Hematopoietic multipotent progenitor cell treated with erythropoietin and hydrocortisone succinate and interleukin-3 and kit ligand, for 8 days (in vitro differentiated cells): ENCODE data around the gene RNF43.

Experiments
- DNase-seq: peaks from one replicate; pipeline ENCODE4 v3.0.0-alpha.2; 2015

Gene RNF43

GRCh38 chr17:58417300-58418092, at the start of gene RNF43:
TSS of gene RNF43 (minus strand) at chr17:58417534. CDS start at chr17:58415577, 1,957 bp downstream.
- DNase-seq, result peak; percentile 92

GRCh38 chr17:58455491-58455890, 38.2 kb upstream of the RNF43 start:
- no peak for DNase-seq

- DNase-seq, result no peak
Measured at GRCh38 chr17:58452738-58453137, 35.4 kb upstream of the RNF43 start.

GRCh38 chr17:58447039-58447975, 30.0 kb upstream of the RNF43 start:
- peak; percentile 92 for DNase-seq

- no peak for DNase-seq
Measured at GRCh38 chr17:58446086-58446485, 28.8 kb upstream of the RNF43 start.

GRCh38 chr17:58436805-58437239, 19.5 kb upstream of the RNF43 start:
- peak; percentile 92 for DNase-seq

GRCh38 chr17:58436245-58436644, 18.9 kb upstream of the RNF43 start:
- DNase-seq, result no peak

GRCh38 chr17:58432806-58433573, 15.7 kb upstream of the RNF43 start:
- peak; percentile 28 for DNase-seq

- DNase-seq, result no peak
Measured at GRCh38 chr17:58427807-58428206, 10.5 kb upstream of the RNF43 start.

- no peak for DNase-seq
Measured at GRCh38 chr17:58421711-58422110, 4.4 kb upstream of the RNF43 start.

- DNase-seq, result no peak
Measured at GRCh38 chr17:58420827-58421226, 3.5 kb upstream of the RNF43 start.

- DNase-seq, result no peak
Measured at GRCh38 chr17:58416937-58417299, 416 bp downstream of the RNF43 start.

- no peak for DNase-seq
Measured at GRCh38 chr17:58416396-58416795, 938 bp downstream of the RNF43 start.

- no peak for DNase-seq
Measured at GRCh38 chr17:58415371-58416055, 1.8 kb downstream of the RNF43 start.

GRCh38 chr17:58414596-58414997, 2.7 kb downstream of the RNF43 start:
- DNase-seq, result no peak

- no peak for DNase-seq
Measured at GRCh38 chr17:58413684-58414083, 3.6 kb downstream of the RNF43 start.

GRCh38 chr17:58412961-58413586, 4.3 kb downstream of the RNF43 start:
- peak; percentile 35 for DNase-seq

- DNase-seq, result no peak
Measured at GRCh38 chr17:58412064-58412703, 5.2 kb downstream of the RNF43 start.

- DNase-seq, result no peak
Measured at GRCh38 chr17:58411408-58411894, 5.9 kb downstream of the RNF43 start.

GRCh38 chr17:58410714-58411407, 6.5 kb downstream of the RNF43 start:
- no peak for DNase-seq

- no peak for DNase-seq
Measured at GRCh38 chr17:58409432-58409831, 7.9 kb downstream of the RNF43 start.
